HG03066 (cell line): ENCODE results near the gene ANO10.
"Not testable (repeated sequence)": the region's sequence is repeated elsewhere in the genome, so short reads cannot be mapped to it uniquely, and the experiment has no call there.

ENCODE experiments used
- ATAC-seq: cut with Tn5 transposase; IDR thresholded peaks from one replicate; pipeline ENCODE4 v1.9.1; 2021; ENCODE audit warnings: low read depth; ENCODE audit not compliant: unreplicated experiment

Gene ANO10

GRCh38 chr3:43629741-43630140 is 7.9 kb upstream of the ANO10 start:
- ATAC-seq, result no peak

- ATAC-seq, result no peak
These were observed 7.4 kb upstream of the ANO10 start for GRCh38 chr3:43629257-43629656.

GRCh38 chr3:43627360-43627759 is 5.5 kb upstream of the ANO10 start:
- no peak for ATAC-seq

- ATAC-seq, result no peak
These were observed 3.0 kb upstream of the ANO10 start for GRCh38 chr3:43624619-43625305.

GRCh38 chr3:43620831-43621655 is 768 bp downstream of the ANO10 start:
- ATAC-seq, result no peak

- no peak for ATAC-seq
These were observed 2.2 kb downstream of the ANO10 start for GRCh38 chr3:43619588-43619987.

GRCh38 chr3:43618142-43618541 is 3.7 kb downstream of the ANO10 start:
- ATAC-seq, result no peak

- no peak for ATAC-seq
These were observed 5.8 kb downstream of the ANO10 start for GRCh38 chr3:43616034-43616433.

- no peak for ATAC-seq
These were observed 6.7 kb downstream of the ANO10 start for GRCh38 chr3:43615133-43615532.

- ATAC-seq, result no peak
These were observed 7.8 kb downstream of the ANO10 start for GRCh38 chr3:43613976-43614375.

- ATAC-seq, result no peak
These were observed 9.4 kb downstream of the ANO10 start for GRCh38 chr3:43612419-43612818.

GRCh38 chr3:43609406-43609805 is 12.4 kb downstream of the ANO10 start:
- ATAC-seq, result no peak

GRCh38 chr3:43608751-43609150 is 13.1 kb downstream of the ANO10 start:
- no peak for ATAC-seq

GRCh38 chr3:43606284-43606683 is 15.5 kb downstream of the ANO10 start:
- ATAC-seq, result no peak

- ATAC-seq, result not testable (repeated sequence)
These were observed 21.9 kb downstream of the ANO10 start for GRCh38 chr3:43599959-43600358.

- no peak for ATAC-seq
These were observed 23.9 kb downstream of the ANO10 start for GRCh38 chr3:43597961-43598360.

GRCh38 chr3:43596178-43596577 is 25.6 kb downstream of the ANO10 start:
- not testable (repeated sequence) for ATAC-seq

GRCh38 chr3:43595280-43595679 is 26.5 kb downstream of the ANO10 start:
- ATAC-seq, result not testable (repeated sequence)

- ATAC-seq, result not testable (repeated sequence)
These were observed 28.2 kb downstream of the ANO10 start for GRCh38 chr3:43593588-43593987.

- ATAC-seq, result not testable (repeated sequence)
These were observed 29.9 kb downstream of the ANO10 start for GRCh38 chr3:43591866-43592265.

GRCh38 chr3:43587303-43587702 is 34.5 kb downstream of the ANO10 start:
- ATAC-seq, result no peak
